ENCODE results near the gene EFTUD2.

DNA sequence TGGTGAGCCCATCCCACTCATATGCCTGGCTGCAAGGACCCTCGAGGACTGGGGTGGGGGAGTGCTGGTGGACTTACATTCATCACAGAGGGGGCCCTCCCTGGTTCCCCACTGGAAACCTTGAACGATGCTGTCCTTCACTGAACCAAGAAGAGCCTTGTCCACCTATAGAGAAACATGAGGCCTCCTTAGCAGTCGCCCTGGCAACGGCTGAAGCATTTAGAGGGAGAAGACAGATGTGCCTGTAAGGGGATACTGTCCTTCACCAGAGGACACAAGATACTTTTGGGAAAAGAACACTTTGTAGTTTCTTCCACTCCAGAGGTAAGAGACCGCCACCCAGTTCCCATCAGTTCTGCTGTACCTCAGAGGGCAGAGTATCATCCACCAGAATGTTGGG lies 45.1 kb downstream of the EFTUD2 start:
- TF ChIP-seq, protein P1, sequence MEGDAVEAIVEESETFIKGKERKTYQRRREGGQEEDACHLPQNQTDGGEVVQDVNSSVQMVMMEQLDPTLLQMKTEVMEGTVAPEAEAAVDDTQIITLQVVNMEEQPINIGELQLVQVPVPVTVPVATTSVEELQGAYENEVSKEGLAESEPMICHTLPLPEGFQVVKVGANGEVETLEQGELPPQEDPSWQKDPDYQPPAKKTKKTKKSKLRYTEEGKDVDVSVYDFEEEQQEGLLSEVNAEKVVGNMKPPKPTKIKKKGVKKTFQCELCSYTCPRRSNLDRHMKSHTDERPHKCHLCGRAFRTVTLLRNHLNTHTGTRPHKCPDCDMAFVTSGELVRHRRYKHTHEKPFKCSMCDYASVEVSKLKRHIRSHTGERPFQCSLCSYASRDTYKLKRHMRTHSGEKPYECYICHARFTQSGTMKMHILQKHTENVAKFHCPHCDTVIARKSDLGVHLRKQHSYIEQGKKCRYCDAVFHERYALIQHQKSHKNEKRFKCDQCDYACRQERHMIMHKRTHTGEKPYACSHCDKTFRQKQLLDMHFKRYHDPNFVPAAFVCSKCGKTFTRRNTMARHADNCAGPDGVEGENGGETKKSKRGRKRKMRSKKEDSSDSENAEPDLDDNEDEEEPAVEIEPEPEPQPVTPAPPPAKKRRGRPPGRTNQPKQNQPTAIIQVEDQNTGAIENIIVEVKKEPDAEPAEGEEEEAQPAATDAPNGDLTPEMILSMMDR (IDR thresholded peaks at IDR 0.05) = no peak
- no peak for TF ChIP-seq POLR2A (IDR thresholded peaks at IDR 0.05)
